ENCODE data around the gene CSF1R. TPM values are rescaled to one million over a fixed set of nuclear protein-coding genes. Genes with fewer than 3 reads are reported as not detected.

Gene CSF1R
- total RNA-seq, 1 experiment from 2014 or later = not detected

GRCh38 chr5:150078802-150079689 is 7.3 kb downstream of the CSF1R start:
- Histone ChIP-seq H3K27ac (ENCODE audit: low read depth, low read length, poor library complexity, severe bottlenecking) (no peak overlapping the region), H3K4me1 (ENCODE audit: insufficient read depth, low read length, poor library complexity, severe bottlenecking) (no peaks in the 10 kb centered on the region), H3K4me3 (ENCODE audit: low read depth, low read length, poor library complexity, severe bottlenecking) (no peak overlapping the region), H3K27me3 (replicated peaks; ENCODE audit: insufficient read depth, low read depth, low read length, poor library complexity) (no peaks in the 10 kb centered on the region), H3K9me3 (ENCODE audit: low read depth, low read length, poor library complexity, severe bottlenecking) (no peaks in the 10 kb centered on the region), H3K36me3 (ENCODE audit: insufficient read depth, low read length, poor library complexity, severe bottlenecking) (no peaks in the 10 kb centered on the region)
- BruUV-seq (replicated peaks) = no TSS peak
- intact Hi-C loops (cut with micrococcal nuclease; ENCODE audit: unreplicated experiment) = no loop called here
- CTCF ChIA-PET = no interaction called here
- no peak for DNase-seq (ENCODE audit: low spot score)
- TF ChIP-seq CTCF (conservative IDR thresholded peaks at IDR 0.05; ENCODE audit: low read depth, low read length) (no peak), EZH2 (IDR thresholded peaks at IDR 0.05; ENCODE audit: borderline replicate concordance, low read depth, low read length, poor library complexity, severe bottlenecking) (no peak)
- POLR2A ChIA-PET (ENCODE audit: low non-redundant PET) = no interaction called here

GRCh38 chr5:150077996-150078801 is 8.2 kb downstream of the CSF1R start:
- no peak overlapping the region for H3K4me3 ChIP-seq (ENCODE audit: low read depth, low read length, poor library complexity, severe bottlenecking)
- intact Hi-C loops (cut with micrococcal nuclease; ENCODE audit: unreplicated experiment) = no loop called here
- TF ChIP-seq EZH2 (IDR thresholded peaks at IDR 0.05; ENCODE audit: borderline replicate concordance, low read depth, low read length, poor library complexity, severe bottlenecking) (no peak), CTCF (conservative IDR thresholded peaks at IDR 0.05; ENCODE audit: low read depth, low read length) (no peak)
- no peaks in the 10 kb centered on the region for H3K4me1 ChIP-seq (ENCODE audit: insufficient read depth, low read length, poor library complexity, severe bottlenecking)
- no peaks in the 10 kb centered on the region for H3K9me3 ChIP-seq (ENCODE audit: low read depth, low read length, poor library complexity, severe bottlenecking)
- H3K27ac ChIP-seq (ENCODE audit: low read depth, low read length, poor library complexity, severe bottlenecking) = no peak overlapping the region
- H3K36me3 ChIP-seq (ENCODE audit: insufficient read depth, low read length, poor library complexity, severe bottlenecking) = no peaks in the 10 kb centered on the region
- ChIA-PET POLR2A (ENCODE audit: low non-redundant PET) (no interaction called here), CTCF (no interaction called here)
- H3K27me3 ChIP-seq (replicated peaks; ENCODE audit: insufficient read depth, low read depth, low read length, poor library complexity) = no peaks in the 10 kb centered on the region
- BruUV-seq (replicated peaks) = no TSS peak
- no peak for DNase-seq (ENCODE audit: low spot score)

- ChIA-PET POLR2A (ENCODE audit: low non-redundant PET) (no interaction called here), CTCF (interaction anchor here (0.6 kb wide), 1 partner anchor 57 kb away, joined by 4 read pairs; no protein-coding TSS in a partner anchor)
- H3K4me1 ChIP-seq (ENCODE audit: insufficient read depth, low read length, poor library complexity, severe bottlenecking) = no peaks in the 10 kb centered on the region
- DNase-seq (ENCODE audit: low spot score) = no peak
- H3K27ac ChIP-seq (ENCODE audit: low read depth, low read length, poor library complexity, severe bottlenecking) = no peak overlapping the region
- no peak overlapping the region for H3K4me3 ChIP-seq (ENCODE audit: low read depth, low read length, poor library complexity, severe bottlenecking)
- intact Hi-C loops (cut with micrococcal nuclease; ENCODE audit: unreplicated experiment) = no loop called here
- no peaks in the 10 kb centered on the region for H3K36me3 ChIP-seq (ENCODE audit: insufficient read depth, low read length, poor library complexity, severe bottlenecking)
- no peaks in the 10 kb centered on the region for H3K27me3 ChIP-seq (replicated peaks; ENCODE audit: insufficient read depth, low read depth, low read length, poor library complexity)
- no peaks in the 10 kb centered on the region for H3K9me3 ChIP-seq (ENCODE audit: low read depth, low read length, poor library complexity, severe bottlenecking)
- no TSS peak for BruUV-seq (replicated peaks)
- no peak for TF ChIP-seq EZH2 (IDR thresholded peaks at IDR 0.05; ENCODE audit: borderline replicate concordance, low read depth, low read length, poor library complexity, severe bottlenecking)
- no peak for TF ChIP-seq CTCF (conservative IDR thresholded peaks at IDR 0.05; ENCODE audit: low read depth, low read length)
These were observed 9.3 kb downstream of the CSF1R start for GRCh38 chr5:150077060-150077459.
